Stomach (tissue), 9 donors: Measurements from ENCODE around the gene BCAN. TPM values are rescaled to one million over a fixed set of nuclear protein-coding genes. Genes with fewer than 3 reads are reported as not detected.

Experiments used
- DNase-seq, 2 donors: peaks; one replicate each; pipeline versions ENCODE4 v3.0.0 to v3.0.0-alpha.2; 2013 to 2019
- H3K27ac ChIP-seq, 5 donors: fragments of 200-600 bp in 4 of 5; sonication (generic) in 4 of 5; one replicate each; pipeline ENCODE4 v1.5.1; 2013 to 2019; ENCODE audit warnings: mild to moderate bottlenecking in 1 of 5, moderate library complexity in 1 of 5
- H3K27me3 ChIP-seq, 3 donors: fragments of 200-600 bp; sonication (generic); one replicate each; pipeline ENCODE4 v1.5.1; 2017 to 2019; ENCODE audit warnings: mixed run types in 1 of 3
- H3K36me3 ChIP-seq, 4 donors: fragments of 200-600 bp; sonication (generic); 1 replicate in 3 of 4; 2 replicates in 1 of 4; pipeline ENCODE4 v1.5.1; 2016 to 2019
- H3K4me1 ChIP-seq, 4 donors: fragments of 200-600 bp; sonication (generic); one replicate each; pipeline ENCODE4 v1.5.1; 2016 to 2019
- H3K4me3 ChIP-seq, 4 donors: fragments of 200-600 bp; sonication (generic) in 3 of 4; one replicate each; pipeline ENCODE4 v1.5.1; 2016 to 2019; ENCODE audit warnings: mild to moderate bottlenecking in 1 of 4
- H3K9me3 ChIP-seq, 4 donors: fragments of 200-600 bp; sonication (generic); one replicate each; pipeline ENCODE4 v1.5.1; 2016 to 2019
- EP300 ChIP-seq: sonication (generic); formaldehyde crosslinking; IDR thresholded peaks from one replicate; pipeline ENCODE4 v1.6.1; 2017; ENCODE audit warnings: antibody characterized with exemption
- POLR2A ChIP-seq, 4 donors: fragments of 450-650 bp; IDR thresholded peaks; one replicate each; pipeline ENCODE4 v1.6.1; 2016; ENCODE audit warnings: antibody characterized with exemption in 4 of 4, control low read depth in 2 of 4, mild to moderate bottlenecking in 1 of 4, moderate library complexity in 1 of 4
- POLR2AphosphoS5 ChIP-seq, 3 donors: sonication (generic); formaldehyde crosslinking; IDR thresholded peaks; one replicate each; pipeline ENCODE4 v1.6.1; 2016; ENCODE audit warnings: antibody characterized with exemption in 3 of 3
- WGBS, 5 donors: extraction: QIAGEN DNeasy Blood & Tissue Kit in 3 of 5; methylation state at CpG; one replicate each; pipeline versions ENCODE4 v1.1.5 to v1.1.7; 2013 to 2018; 5-methylcytosine and 5-hydroxymethylcytosine counted together
- intact Hi-C: fragments of 100-400 bp; cut with DNase I; formaldehyde crosslinking; loops from one replicate; pipeline ENCODE4 v1.15.1; 2023; ENCODE audit warnings: low total_unique reads
- polyA plus RNA-seq, 3 donors: library from polyadenylated mRNA; stranded (reverse); fragments of 200-250 nt; gene quantifications; one replicate each; pipeline ENCODE4 v1.2.3, GENCODE V29; 2013
- total RNA-seq, 5 donors: library from RNA; depleted of rRNA; stranded (reverse); fragments of >200 nt; gene quantifications; one replicate each; pipeline versions ENCODE4 v1.1.0 to v1.2.3, GENCODE V29; 2014 to 2016
- TF ChIP-seq, protein P1 (sequence below), 7 experiments: fragments of 450-650 bp in 4 of 7; fragments of 200-600 bp in 3 of 7; sonication (generic) in 3 of 7; IDR thresholded peaks; one replicate each; pipeline ENCODE4 v1.5.1; 2016 to 2019; ENCODE audit warnings: antibody characterized with exemption in 7 of 7, control low read depth in 2 of 7, mild to moderate bottlenecking in 1 of 7
- donor health status: healthy with polysubstance abuse.
- donor health status: Bipolar disorder and iron deficiency.
- donor health status: healthy.

Gene BCAN
- total and polyA plus RNA-seq, 8 donors = 0.05 to 39.7 (median 5.7) TPM; not detected in 5

GRCh38 chr1:156655151-156655903, 13.4 kb downstream of the BCAN start:
- TF ChIP-seq EP300 (no peak), POLR2AphosphoS5 (IDR thresholded peaks at IDR 0.05) (no peak), POLR2A (IDR thresholded peaks at IDR 0.05) (no peak)
- TF ChIP-seq, protein P1, sequence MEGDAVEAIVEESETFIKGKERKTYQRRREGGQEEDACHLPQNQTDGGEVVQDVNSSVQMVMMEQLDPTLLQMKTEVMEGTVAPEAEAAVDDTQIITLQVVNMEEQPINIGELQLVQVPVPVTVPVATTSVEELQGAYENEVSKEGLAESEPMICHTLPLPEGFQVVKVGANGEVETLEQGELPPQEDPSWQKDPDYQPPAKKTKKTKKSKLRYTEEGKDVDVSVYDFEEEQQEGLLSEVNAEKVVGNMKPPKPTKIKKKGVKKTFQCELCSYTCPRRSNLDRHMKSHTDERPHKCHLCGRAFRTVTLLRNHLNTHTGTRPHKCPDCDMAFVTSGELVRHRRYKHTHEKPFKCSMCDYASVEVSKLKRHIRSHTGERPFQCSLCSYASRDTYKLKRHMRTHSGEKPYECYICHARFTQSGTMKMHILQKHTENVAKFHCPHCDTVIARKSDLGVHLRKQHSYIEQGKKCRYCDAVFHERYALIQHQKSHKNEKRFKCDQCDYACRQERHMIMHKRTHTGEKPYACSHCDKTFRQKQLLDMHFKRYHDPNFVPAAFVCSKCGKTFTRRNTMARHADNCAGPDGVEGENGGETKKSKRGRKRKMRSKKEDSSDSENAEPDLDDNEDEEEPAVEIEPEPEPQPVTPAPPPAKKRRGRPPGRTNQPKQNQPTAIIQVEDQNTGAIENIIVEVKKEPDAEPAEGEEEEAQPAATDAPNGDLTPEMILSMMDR (IDR thresholded peaks at IDR 0.05) = no peak
- H3K9me3 ChIP-seq = no peaks in the 10 kb centered on the region
- H3K27ac ChIP-seq = no peak overlapping the region
- peaks cover 24 to 42% (median 37%) of the 10 kb centered on the region in 4 donors for H3K4me1 ChIP-seq
- DNase-seq = no peak
- H3K27me3 ChIP-seq = peaks cover under 1 to 84% (median 29%) of the 10 kb centered on the region in 3 donors
- H3K4me3 ChIP-seq = no peak overlapping the region
- 36 to 60% (median 51%) methylated on average over 2 of the region's 2 CpGs for WGBS, 5 donors
- no peaks in the 10 kb centered on the region for H3K36me3 ChIP-seq
- intact Hi-C loops = no loop called here

DNA sequence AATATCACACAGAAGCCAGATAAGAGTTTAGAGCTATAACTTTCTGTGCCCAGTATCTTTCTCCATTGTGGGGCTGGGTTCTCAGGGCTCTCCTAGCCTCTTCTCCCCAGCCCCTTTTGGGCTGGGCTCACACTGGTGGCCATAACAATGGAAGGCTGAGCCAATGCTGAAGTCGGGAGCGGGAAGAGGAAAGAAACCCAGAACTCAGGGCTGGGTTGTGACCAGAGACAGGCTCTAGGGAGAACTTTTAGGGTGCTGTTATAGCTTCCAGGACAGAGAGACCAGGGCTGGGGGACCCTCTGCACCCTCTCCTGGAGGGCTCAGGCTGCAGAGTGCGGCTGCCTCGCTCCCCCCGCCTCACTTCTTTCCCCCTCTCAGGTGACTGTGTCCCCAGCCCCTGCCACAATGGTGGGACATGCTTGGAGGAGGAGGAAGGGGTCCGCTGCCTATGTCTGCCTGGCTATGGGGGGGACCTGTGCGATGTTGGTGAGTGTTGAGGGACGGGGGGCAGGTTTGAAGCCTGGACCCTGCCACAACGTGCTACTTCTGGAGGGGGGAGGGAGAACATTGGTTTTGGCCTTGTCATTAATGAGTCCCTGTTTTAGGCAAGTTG, 14.1 kb downstream of the BCAN start:
- H3K9me3 ChIP-seq = no peaks in the 10 kb centered on the region
- H3K4me1 ChIP-seq = peaks cover 29 to 49% (median 44%) of the 10 kb centered on the region in 4 donors
- 56 to 62% (median 58%) methylated on average over 8 to 9 of the region's 9 CpGs for WGBS, 5 donors
- intact Hi-C loops = no loop called here
- peaks cover 0 to 77% (median 24%) of the 10 kb centered on the region in 3 donors for H3K27me3 ChIP-seq
- TF ChIP-seq, protein P1 (IDR thresholded peaks at IDR 0.05) = no peak
- no peak for TF ChIP-seq EP300
- TF ChIP-seq POLR2AphosphoS5 (IDR thresholded peaks at IDR 0.05) = no peak
- TF ChIP-seq POLR2A (IDR thresholded peaks at IDR 0.05) = no peak
- no peaks in the 10 kb centered on the region for H3K36me3 ChIP-seq
- no peak overlapping the region for H3K27ac ChIP-seq
- H3K4me3 ChIP-seq = no peak overlapping the region
- no peak for DNase-seq

- intact Hi-C loops = no loop called here
- H3K4me3 ChIP-seq = peak overlapping the region; percentile 33 to 44 (median 36)
- no peaks in the 10 kb centered on the region for H3K9me3 ChIP-seq
- H3K27ac ChIP-seq = peak overlapping the region in 1 of 5 donors; percentile 18
- TF ChIP-seq POLR2A (IDR thresholded peaks at IDR 0.05) = no peak
- TF ChIP-seq, protein P1 (IDR thresholded peaks at IDR 0.05) = peak in 5 of 7 experiments; percentile 77 to 95 (median 95)
- DNase-seq = peak; percentile 82 to 91
- H3K27me3 ChIP-seq = peaks cover 0 to 66% (median 21%) of the 10 kb centered on the region in 3 donors
- peaks cover 40 to 59% (median 55%) of the 10 kb centered on the region in 4 donors for H3K4me1 ChIP-seq
- no peaks in the 10 kb centered on the region for H3K36me3 ChIP-seq
- WGBS, 5 donors = 2 to 8% (median 3%) methylated on average over 44 to 54 of the region's 54 CpGs
These were observed 15.2 kb downstream of the BCAN start for GRCh38 chr1:156656806-156657740.
